Measurements from ENCODE around the gene MAP2K5. TPM values are rescaled to one million over a fixed set of nuclear protein-coding genes. Genes with fewer than 3 reads are reported as not detected.

The MAP2K5 gene
- total RNA-seq, 1 donor from 2014 or later = 1.1 TPM

- no peak for DNase-seq (ENCODE audit: low spot score in 2 of 2)
- no peaks in the 10 kb centered on the region for H3K9me3 ChIP-seq
- peaks cover 0 to 12% of the 10 kb centered on the region in 2 donors for H3K4me1 ChIP-seq
- H3K36me3 ChIP-seq = peaks cover 4 to 18% of the 10 kb centered on the region in 2 donors
- no peak overlapping the region for H3K27ac ChIP-seq
- intact Hi-C loops (cut with DNase I) = no loop called here
- TF ChIP-seq, protein P1, sequence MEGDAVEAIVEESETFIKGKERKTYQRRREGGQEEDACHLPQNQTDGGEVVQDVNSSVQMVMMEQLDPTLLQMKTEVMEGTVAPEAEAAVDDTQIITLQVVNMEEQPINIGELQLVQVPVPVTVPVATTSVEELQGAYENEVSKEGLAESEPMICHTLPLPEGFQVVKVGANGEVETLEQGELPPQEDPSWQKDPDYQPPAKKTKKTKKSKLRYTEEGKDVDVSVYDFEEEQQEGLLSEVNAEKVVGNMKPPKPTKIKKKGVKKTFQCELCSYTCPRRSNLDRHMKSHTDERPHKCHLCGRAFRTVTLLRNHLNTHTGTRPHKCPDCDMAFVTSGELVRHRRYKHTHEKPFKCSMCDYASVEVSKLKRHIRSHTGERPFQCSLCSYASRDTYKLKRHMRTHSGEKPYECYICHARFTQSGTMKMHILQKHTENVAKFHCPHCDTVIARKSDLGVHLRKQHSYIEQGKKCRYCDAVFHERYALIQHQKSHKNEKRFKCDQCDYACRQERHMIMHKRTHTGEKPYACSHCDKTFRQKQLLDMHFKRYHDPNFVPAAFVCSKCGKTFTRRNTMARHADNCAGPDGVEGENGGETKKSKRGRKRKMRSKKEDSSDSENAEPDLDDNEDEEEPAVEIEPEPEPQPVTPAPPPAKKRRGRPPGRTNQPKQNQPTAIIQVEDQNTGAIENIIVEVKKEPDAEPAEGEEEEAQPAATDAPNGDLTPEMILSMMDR (IDR thresholded peaks at IDR 0.05) = no peak
- H3K4me3 ChIP-seq = no peak overlapping the region
- H3K27me3 ChIP-seq = no peaks in the 10 kb centered on the region
Measured at GRCh38 chr15:67548236-67548852, 5.8 kb downstream of the MAP2K5 start.

GRCh38 chr15:67548862-67549651 is 6.6 kb downstream of the MAP2K5 start:
- no peak overlapping the region for H3K27ac ChIP-seq
- TF ChIP-seq, protein P1 (IDR thresholded peaks at IDR 0.05) = no peak

GRCh38 chr15:67549736-67550135 is 7.2 kb downstream of the MAP2K5 start:
- TF ChIP-seq, protein P1 (IDR thresholded peaks at IDR 0.05) = no peak
- no peaks in the 10 kb centered on the region for H3K9me3 ChIP-seq
- intact Hi-C loops (cut with DNase I) = no loop called here
- DNase-seq (ENCODE audit: low spot score in 2 of 2) = no peak
- peaks cover 0 to 6% of the 10 kb centered on the region in 2 donors for H3K4me1 ChIP-seq
- H3K27ac ChIP-seq = no peak overlapping the region
- H3K36me3 ChIP-seq = peaks cover 4 to 18% of the 10 kb centered on the region in 2 donors
- H3K27me3 ChIP-seq = no peaks in the 10 kb centered on the region
- H3K4me3 ChIP-seq = no peak overlapping the region

More at GRCh38 chr15:67548862-67549651, 6.6 kb downstream of the MAP2K5 start:
- H3K9me3 ChIP-seq = no peaks in the 10 kb centered on the region
- no peaks in the 10 kb centered on the region for H3K27me3 ChIP-seq
- peaks cover 4 to 18% of the 10 kb centered on the region in 2 donors for H3K36me3 ChIP-seq
- DNase-seq (ENCODE audit: low spot score in 2 of 2) = no peak
- H3K4me1 ChIP-seq = peaks cover 0 to 6% of the 10 kb centered on the region in 2 donors
- no peak overlapping the region for H3K4me3 ChIP-seq
- intact Hi-C loops (cut with DNase I) = no loop called here

DNA sequence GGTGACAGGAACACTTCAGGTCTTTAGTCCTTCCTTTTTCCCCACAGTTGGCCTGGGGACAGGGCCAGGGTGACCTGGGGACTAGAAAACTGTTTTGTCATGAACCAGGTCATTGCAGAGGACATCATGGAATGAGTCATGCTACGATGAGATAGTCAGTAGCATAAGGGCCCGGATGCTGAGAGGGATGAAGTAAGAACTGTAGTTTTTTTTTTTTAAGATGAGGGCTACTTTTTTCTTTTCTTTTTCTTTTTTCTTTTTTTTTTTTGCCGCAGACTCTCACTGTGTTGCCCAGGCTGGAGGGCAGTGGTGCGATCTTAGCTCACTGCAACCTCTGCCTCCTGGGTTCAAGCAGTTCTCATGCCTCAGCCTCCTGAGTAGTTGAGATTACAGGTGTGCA is 8.0 kb downstream of the MAP2K5 start:
- Histone ChIP-seq H3K4me3 (no peak overlapping the region), H3K27ac (no peak overlapping the region), H3K36me3 (peaks cover 4 to 18% of the 10 kb centered on the region in 2 donors), H3K9me3 (no peaks in the 10 kb centered on the region), H3K4me1 (peaks cover 0 to 6% of the 10 kb centered on the region in 2 donors), H3K27me3 (no peaks in the 10 kb centered on the region)
- TF ChIP-seq, protein P1 (IDR thresholded peaks at IDR 0.05) = no peak
- DNase-seq (ENCODE audit: low spot score in 2 of 2) = no peak
- intact Hi-C loops (cut with DNase I) = no loop called here

GRCh38 chr15:67551207-67551743 is 8.8 kb downstream of the MAP2K5 start:
- H3K27me3 ChIP-seq = no peaks in the 10 kb centered on the region
- H3K4me1 ChIP-seq = peaks cover 0 to 6% of the 10 kb centered on the region in 2 donors
- H3K4me3 ChIP-seq = no peak overlapping the region
- no peaks in the 10 kb centered on the region for H3K9me3 ChIP-seq
- TF ChIP-seq, protein P1 (IDR thresholded peaks at IDR 0.05) = no peak
- no peak for DNase-seq (ENCODE audit: low spot score in 2 of 2)
- intact Hi-C loops (cut with DNase I) = no loop called here
- H3K27ac ChIP-seq = no peak overlapping the region
- peaks cover 4 to 22% of the 10 kb centered on the region in 2 donors for H3K36me3 ChIP-seq

All from ascending aorta (tissue), 2 donors.